Erythroblast (primary cell): Measurements from ENCODE around the gene PTTG1.

Experiments
- GATA1 ChIP-seq: IDR thresholded peaks from 2 replicates; pipeline ENCODE4 v1.6.1; 2011; ENCODE audit warnings: low read depth, mild to moderate bottlenecking, control low read depth, low read length, moderate library complexity
- POLR2A ChIP-seq: IDR thresholded peaks from 2 replicates; pipeline ENCODE4 v1.6.1; 2011; ENCODE audit warnings: mild to moderate bottlenecking, low read length

GRCh38 chr5:160451281-160451680, 29.6 kb downstream of the PTTG1 start:
- TF ChIP-seq POLR2A (no peak), GATA1 (no peak)
